Lower leg skin (tissue), 3 donors: ENCODE measurements around the gene AHNAK2.

Experiments used
- POLR2A ChIP-seq, 2 donors: fragments of 450-650 bp; IDR thresholded peaks; one replicate each; pipeline ENCODE4 v1.6.1; 2016 to 2017; ENCODE audit warnings: antibody characterized with exemption in 2 of 2, mild to moderate bottlenecking in 1 of 2, moderate library complexity in 1 of 2
- TF ChIP-seq, protein P1 (sequence below), 3 donors: fragments of 450-650 bp; IDR thresholded peaks; one replicate each; pipeline ENCODE4 v1.5.1; 2016; ENCODE audit warnings: antibody characterized with exemption in 3 of 3, mild to moderate bottlenecking in 3 of 3, moderate library complexity in 2 of 3

DNA sequence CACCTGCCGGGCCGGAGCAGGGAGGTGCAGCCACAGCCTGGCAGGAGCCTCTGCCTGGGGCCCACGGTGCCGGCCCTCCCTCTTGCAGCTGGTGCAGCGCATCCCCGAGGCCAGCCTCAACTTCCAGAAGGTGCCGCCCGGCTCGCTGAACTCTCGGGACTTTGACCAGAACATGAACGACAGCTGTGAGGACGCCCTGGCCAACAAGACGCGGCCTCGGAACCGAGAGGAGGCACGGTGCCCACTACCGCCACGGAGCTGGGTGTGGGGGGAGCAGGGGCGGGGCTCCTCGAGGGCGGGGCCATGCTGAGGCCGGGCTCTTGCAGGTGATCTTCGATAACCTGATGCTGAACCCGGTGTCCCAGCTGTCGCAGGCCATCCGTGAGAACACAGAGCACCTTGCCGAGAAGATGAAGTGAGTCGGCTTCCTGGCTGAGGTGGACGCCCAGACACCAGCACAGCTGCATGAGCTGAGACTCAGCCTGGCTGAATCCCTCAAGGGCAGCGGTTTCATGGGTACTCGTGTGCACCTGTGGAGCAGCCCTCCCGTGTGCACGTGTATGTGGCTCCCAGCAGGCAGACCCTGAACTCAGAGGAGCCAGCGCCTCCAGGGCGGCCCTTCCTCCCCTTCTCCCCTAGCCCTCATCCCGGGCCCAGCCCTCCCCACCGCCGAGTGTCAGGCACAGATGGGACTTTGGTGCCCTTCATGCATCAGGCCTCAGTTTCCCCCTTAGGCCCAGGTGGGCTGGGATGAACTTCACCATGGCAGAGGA lies 84.6 kb downstream of the AHNAK2 start:
- TF ChIP-seq, protein P1, sequence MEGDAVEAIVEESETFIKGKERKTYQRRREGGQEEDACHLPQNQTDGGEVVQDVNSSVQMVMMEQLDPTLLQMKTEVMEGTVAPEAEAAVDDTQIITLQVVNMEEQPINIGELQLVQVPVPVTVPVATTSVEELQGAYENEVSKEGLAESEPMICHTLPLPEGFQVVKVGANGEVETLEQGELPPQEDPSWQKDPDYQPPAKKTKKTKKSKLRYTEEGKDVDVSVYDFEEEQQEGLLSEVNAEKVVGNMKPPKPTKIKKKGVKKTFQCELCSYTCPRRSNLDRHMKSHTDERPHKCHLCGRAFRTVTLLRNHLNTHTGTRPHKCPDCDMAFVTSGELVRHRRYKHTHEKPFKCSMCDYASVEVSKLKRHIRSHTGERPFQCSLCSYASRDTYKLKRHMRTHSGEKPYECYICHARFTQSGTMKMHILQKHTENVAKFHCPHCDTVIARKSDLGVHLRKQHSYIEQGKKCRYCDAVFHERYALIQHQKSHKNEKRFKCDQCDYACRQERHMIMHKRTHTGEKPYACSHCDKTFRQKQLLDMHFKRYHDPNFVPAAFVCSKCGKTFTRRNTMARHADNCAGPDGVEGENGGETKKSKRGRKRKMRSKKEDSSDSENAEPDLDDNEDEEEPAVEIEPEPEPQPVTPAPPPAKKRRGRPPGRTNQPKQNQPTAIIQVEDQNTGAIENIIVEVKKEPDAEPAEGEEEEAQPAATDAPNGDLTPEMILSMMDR (IDR thresholded peaks at IDR 0.05): no peak
- no peak for TF ChIP-seq POLR2A (IDR thresholded peaks at IDR 0.05)
